Left lobe of liver (tissue), 2 donors: ENCODE data around the gene NKX2-2. TPM values are rescaled to one million over a fixed set of nuclear protein-coding genes. Genes with fewer than 3 reads are reported as not detected.
"Not testable (repeated sequence)": the region's sequence is repeated elsewhere in the genome, so short reads cannot be mapped to it uniquely, and the experiment has no call there.

Experiments
- ATAC-seq: fragments of 200-7000 bp; cut with Tn5 transposase; one replicate; pipeline ENCODE4 v1.9.1; 2020; ENCODE audit warnings: mild to moderate bottlenecking, moderate library complexity
- DNase-seq: peaks from one replicate; pipeline ENCODE4 v3.0.0-alpha.2; 2020; ENCODE audit warnings: low spot score
- total RNA-seq: library from RNA; stranded (reverse); gene quantifications from one replicate; pipeline ENCODE4 v1.2.1, GENCODE V29; 2021
- donor health status: DM: no; HTN: no; CAD: no; lungs with moderate emphysema.
- donor health status: DM: no; HTN: yes; CAD: no.

NKX2-2 gene
- total RNA-seq, 1 donor from 2014 or later = not detected

GRCh38 chr20:21509597-21510371, 4.1 kb downstream of the NKX2-2 start:
- ATAC-seq (no peak), DNase-seq (no peak)

- ATAC-seq (no peak), DNase-seq (no peak)
These were observed 4.7 kb downstream of the NKX2-2 start for GRCh38 chr20:21509079-21509596.

- ATAC-seq (no peak), DNase-seq (no peak)
These were observed 5.4 kb downstream of the NKX2-2 start for GRCh38 chr20:21508230-21509078.

GRCh38 chr20:21507400-21508229, 6.2 kb downstream of the NKX2-2 start:
- ATAC-seq = no peak
- DNase-seq = no peak

GRCh38 chr20:21505810-21506530, 7.9 kb downstream of the NKX2-2 start:
- ATAC-seq = peak; percentile 92
- peak; percentile 65 for DNase-seq

GRCh38 chr20:21505161-21505809, 8.6 kb downstream of the NKX2-2 start:
- DNase-seq (peak; percentile 72), ATAC-seq (peak; percentile 87)

GRCh38 chr20:21504323-21504722, 9.5 kb downstream of the NKX2-2 start:
- DNase-seq (no peak), ATAC-seq (no peak)

- DNase-seq (no peak), ATAC-seq (no peak)
These were observed 10.5 kb downstream of the NKX2-2 start for GRCh38 chr20:21503345-21503744.

GRCh38 chr20:21501184-21501583, 12.7 kb downstream of the NKX2-2 start:
- DNase-seq (no peak), ATAC-seq (no peak)

GRCh38 chr20:21500599-21500998, 13.3 kb downstream of the NKX2-2 start:
- DNase-seq (no peak), ATAC-seq (no peak)

GRCh38 chr20:21499641-21500040, 14.2 kb downstream of the NKX2-2 start:
- ATAC-seq (no peak), DNase-seq (no peak)

- DNase-seq = no peak
- no peak for ATAC-seq
These were observed 15.2 kb downstream of the NKX2-2 start for GRCh38 chr20:21498635-21499034.

- no peak for ATAC-seq
- no peak for DNase-seq
These were observed 15.7 kb downstream of the NKX2-2 start for GRCh38 chr20:21498195-21498594.

- ATAC-seq = no peak
These were observed 17.4 kb downstream of the NKX2-2 start for GRCh38 chr20:21496452-21496851.

GRCh38 chr20:21493049-21493448, 20.8 kb downstream of the NKX2-2 start:
- ATAC-seq (no peak), DNase-seq (no peak)

More at GRCh38 chr20:21496452-21496851, 17.4 kb downstream of the NKX2-2 start:
- no peak for DNase-seq

GRCh38 chr20:21490105-21490504, 23.8 kb downstream of the NKX2-2 start:
- DNase-seq (no peak), ATAC-seq (no peak)

- not testable (repeated sequence) for ATAC-seq, DNase-seq
These were observed 33.7 kb downstream of the NKX2-2 start for GRCh38 chr20:21480144-21480543.

GRCh38 chr20:21465799-21466198, 48.1 kb downstream of the NKX2-2 start:
- no peak for DNase-seq

GRCh38 chr20:21464916-21465315, 48.9 kb downstream of the NKX2-2 start:
- ATAC-seq (no peak), DNase-seq (no peak)

More at GRCh38 chr20:21465799-21466198, 48.1 kb downstream of the NKX2-2 start:
- ATAC-seq = no peak
